ENCODE results near the gene SLC25A39. TPM values are rescaled to one million over a fixed set of nuclear protein-coding genes. Genes with fewer than 3 reads are reported as not detected.

SLC25A39 gene
- total RNA-seq, 1 donor from 2014 or later = 80.6 TPM

DNA sequence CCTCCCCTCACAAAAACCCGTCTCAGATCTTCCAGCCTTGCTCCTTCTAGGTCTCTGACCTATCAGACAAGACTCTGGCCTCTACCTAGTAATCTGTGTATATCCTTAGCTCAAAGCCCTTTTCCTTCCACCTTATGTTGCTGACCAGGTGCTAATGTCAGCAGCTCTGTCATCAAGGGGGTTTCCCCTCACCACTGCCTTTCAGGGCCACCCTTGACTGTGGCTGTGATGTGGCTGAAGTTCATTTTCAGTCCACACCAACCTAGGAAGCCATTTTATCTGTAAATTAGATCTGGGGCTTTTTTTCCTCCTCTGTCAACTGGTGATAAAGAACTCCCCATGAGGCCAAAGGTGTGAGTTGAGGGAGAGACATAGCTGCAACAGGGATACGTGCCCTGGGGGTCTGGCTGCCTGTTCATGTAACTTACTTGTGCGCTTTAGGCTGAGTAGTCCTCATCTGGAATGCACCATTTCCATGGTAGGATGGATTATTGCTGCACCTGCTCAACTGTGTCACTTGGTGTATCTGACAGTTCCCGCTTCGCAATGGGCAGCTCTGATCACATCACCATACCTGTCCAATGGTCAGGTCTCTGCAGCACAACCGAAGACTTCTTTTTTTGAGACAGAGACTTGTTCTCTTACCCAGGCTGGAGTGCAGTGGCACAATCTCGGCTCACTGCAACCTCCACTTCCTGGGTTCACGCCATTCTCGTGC, 31.0 kb downstream of the SLC25A39 start:
- Histone ChIP-seq H3K9me3 (ENCODE audit: insufficient read depth, low read depth, low read length) (no peaks in the 10 kb centered on the region), H3K4me2 (ENCODE audit: low read length) (no peak overlapping the region), H2AFZ (ENCODE audit: low read depth, low read length) (no peak overlapping the region), H3K4me1 (ENCODE audit: insufficient read depth, low read length) (no peaks in the 10 kb centered on the region), H3K4me3 (ENCODE audit: insufficient read depth, low read depth, low read length) (no peak overlapping the region), H3K36me3 (ENCODE audit: insufficient read depth, low read length) (no peaks in the 10 kb centered on the region), H3K27me3 (ENCODE audit: insufficient read depth, low read length) (peaks cover 14% of the 10 kb centered on the region), H3K9ac (ENCODE audit: low read length) (no peak overlapping the region), H3K79me2 (ENCODE audit: insufficient read depth, low read length) (no peaks in the 10 kb centered on the region), H4K20me1 (ENCODE audit: insufficient read depth, low read length) (no peaks in the 10 kb centered on the region), H3K27ac (ENCODE audit: low read depth, low read length) (no peak overlapping the region)
- Mint-ChIP-seq H3K9me3 (ENCODE audit: unreplicated experiment) (peaks cover 3% of the 10 kb centered on the region), H3K4me3 (ENCODE audit: unreplicated experiment) (no peak overlapping the region), H3K4me1 (ENCODE audit: low read depth, unreplicated experiment) (no peaks in the 10 kb centered on the region), H3K27me3 (ENCODE audit: low read depth, unreplicated experiment) (peaks cover 48% of the 10 kb centered on the region), H3K27ac (ENCODE audit: unreplicated experiment) (no peak overlapping the region), H3K36me3 (ENCODE audit: low read depth, unreplicated experiment) (peaks cover 4% of the 10 kb centered on the region)
- DNase-seq (ENCODE audit: low read depth) = no peak
- no peak for TF ChIP-seq EZH2 (IDR thresholded peaks at IDR 0.05; ENCODE audit: insufficient read depth, low read length)
- TF ChIP-seq, protein P1, sequence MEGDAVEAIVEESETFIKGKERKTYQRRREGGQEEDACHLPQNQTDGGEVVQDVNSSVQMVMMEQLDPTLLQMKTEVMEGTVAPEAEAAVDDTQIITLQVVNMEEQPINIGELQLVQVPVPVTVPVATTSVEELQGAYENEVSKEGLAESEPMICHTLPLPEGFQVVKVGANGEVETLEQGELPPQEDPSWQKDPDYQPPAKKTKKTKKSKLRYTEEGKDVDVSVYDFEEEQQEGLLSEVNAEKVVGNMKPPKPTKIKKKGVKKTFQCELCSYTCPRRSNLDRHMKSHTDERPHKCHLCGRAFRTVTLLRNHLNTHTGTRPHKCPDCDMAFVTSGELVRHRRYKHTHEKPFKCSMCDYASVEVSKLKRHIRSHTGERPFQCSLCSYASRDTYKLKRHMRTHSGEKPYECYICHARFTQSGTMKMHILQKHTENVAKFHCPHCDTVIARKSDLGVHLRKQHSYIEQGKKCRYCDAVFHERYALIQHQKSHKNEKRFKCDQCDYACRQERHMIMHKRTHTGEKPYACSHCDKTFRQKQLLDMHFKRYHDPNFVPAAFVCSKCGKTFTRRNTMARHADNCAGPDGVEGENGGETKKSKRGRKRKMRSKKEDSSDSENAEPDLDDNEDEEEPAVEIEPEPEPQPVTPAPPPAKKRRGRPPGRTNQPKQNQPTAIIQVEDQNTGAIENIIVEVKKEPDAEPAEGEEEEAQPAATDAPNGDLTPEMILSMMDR (IDR thresholded peaks at IDR 0.05; ENCODE audit: insufficient read depth, low read depth, low read length) = no peak
- FAIRE-seq = no peak

DNA sequence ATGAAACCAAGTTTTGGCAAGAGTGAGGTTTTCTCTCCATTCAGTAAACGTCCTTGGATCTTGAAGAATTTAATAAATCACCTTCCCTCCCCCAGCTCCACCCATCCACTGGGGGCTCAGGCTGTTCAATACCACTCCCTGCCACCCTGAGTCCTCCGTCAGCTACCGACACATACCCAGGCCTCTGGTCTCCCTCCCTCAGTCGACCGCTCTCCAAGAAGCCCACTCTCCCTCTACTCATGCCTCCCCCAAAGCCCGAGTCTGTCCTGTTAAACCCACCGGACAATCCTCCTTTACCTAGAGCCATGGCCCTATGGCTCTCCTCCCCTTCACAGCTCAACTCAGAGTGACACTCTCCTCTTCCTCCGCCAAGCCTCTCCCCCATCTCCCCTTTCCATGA, 37.0 kb downstream of the SLC25A39 start:
- Mint-ChIP-seq H3K4me3 (ENCODE audit: unreplicated experiment) (no peak overlapping the region), H3K36me3 (ENCODE audit: low read depth, unreplicated experiment) (peaks cover 5% of the 10 kb centered on the region), H3K27ac (ENCODE audit: unreplicated experiment) (no peak overlapping the region), H3K4me1 (ENCODE audit: low read depth, unreplicated experiment) (no peaks in the 10 kb centered on the region), H3K9me3 (ENCODE audit: unreplicated experiment) (no peaks in the 10 kb centered on the region), H3K27me3 (ENCODE audit: low read depth, unreplicated experiment) (peaks cover 43% of the 10 kb centered on the region)
- TF ChIP-seq, protein P1 (IDR thresholded peaks at IDR 0.05; ENCODE audit: insufficient read depth, low read depth, low read length) = no peak
- TF ChIP-seq EZH2 (IDR thresholded peaks at IDR 0.05; ENCODE audit: insufficient read depth, low read length) = no peak
- FAIRE-seq (no peak), DNase-seq (ENCODE audit: low read depth) (no peak)
- H3K27me3 ChIP-seq (ENCODE audit: insufficient read depth, low read length) = peaks cover 6% of the 10 kb centered on the region
- H3K27ac ChIP-seq (ENCODE audit: low read depth, low read length) = no peak overlapping the region
- H4K20me1 ChIP-seq (ENCODE audit: insufficient read depth, low read length) = no peaks in the 10 kb centered on the region
- H3K9ac ChIP-seq (ENCODE audit: low read length) = no peak overlapping the region
- H3K79me2 ChIP-seq (ENCODE audit: insufficient read depth, low read length) = no peaks in the 10 kb centered on the region
- no peak overlapping the region for H3K4me2 ChIP-seq (ENCODE audit: low read length)
- H3K36me3 ChIP-seq (ENCODE audit: insufficient read depth, low read length) = no peaks in the 10 kb centered on the region
- H3K9me3 ChIP-seq (ENCODE audit: insufficient read depth, low read depth, low read length) = no peaks in the 10 kb centered on the region
- no peak overlapping the region for H2AFZ ChIP-seq (ENCODE audit: low read depth, low read length)
- no peak overlapping the region for H3K4me3 ChIP-seq (ENCODE audit: insufficient read depth, low read depth, low read length)
- H3K4me1 ChIP-seq (ENCODE audit: insufficient read depth, low read length) = no peaks in the 10 kb centered on the region

DNA sequence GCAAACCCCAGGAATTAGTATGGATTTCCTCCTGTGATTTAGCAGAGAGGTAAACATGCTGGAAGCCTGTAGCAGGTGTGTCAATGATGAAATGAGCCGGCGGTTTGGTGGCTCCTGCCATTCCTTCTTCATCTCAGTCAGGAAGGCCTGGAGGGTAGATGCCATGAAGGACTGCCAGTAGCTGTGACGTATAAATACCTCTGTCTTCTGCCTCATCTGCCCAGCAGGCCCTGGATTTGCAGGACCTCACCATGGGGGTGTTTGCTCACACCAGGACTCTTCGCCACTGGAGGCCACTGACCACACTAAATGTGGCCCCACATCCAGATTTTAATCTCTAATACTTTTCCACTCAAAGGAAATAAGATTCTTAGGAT, 40.6 kb downstream of the SLC25A39 start:
- H3K4me3 Mint-ChIP-seq (ENCODE audit: unreplicated experiment) = no peak overlapping the region

More for the DNA sequence above, 40.6 kb downstream of the SLC25A39 start:
- peaks cover 10% of the 10 kb centered on the region for H3K4me1 Mint-ChIP-seq (ENCODE audit: low read depth, unreplicated experiment)
- TF ChIP-seq, protein P1 (IDR thresholded peaks at IDR 0.05; ENCODE audit: insufficient read depth, low read depth, low read length) = no peak
- no peak for TF ChIP-seq EZH2 (IDR thresholded peaks at IDR 0.05; ENCODE audit: insufficient read depth, low read length)
- peaks cover 5% of the 10 kb centered on the region for H3K36me3 Mint-ChIP-seq (ENCODE audit: low read depth, unreplicated experiment)
- FAIRE-seq (no peak), DNase-seq (ENCODE audit: low read depth) (no peak)
- H2AFZ ChIP-seq (ENCODE audit: low read depth, low read length) = no peak overlapping the region
- H3K27me3 ChIP-seq (ENCODE audit: insufficient read depth, low read length) = peaks cover 3% of the 10 kb centered on the region
- H3K27ac Mint-ChIP-seq (ENCODE audit: unreplicated experiment) = no peak overlapping the region
- no peak overlapping the region for H3K27ac ChIP-seq (ENCODE audit: low read depth, low read length)
- peaks cover 33% of the 10 kb centered on the region for H3K27me3 Mint-ChIP-seq (ENCODE audit: low read depth, unreplicated experiment)
- H3K36me3 ChIP-seq (ENCODE audit: insufficient read depth, low read length) = no peaks in the 10 kb centered on the region
- H3K4me2 ChIP-seq (ENCODE audit: low read length) = no peak overlapping the region
- no peaks in the 10 kb centered on the region for H3K9me3 Mint-ChIP-seq (ENCODE audit: unreplicated experiment)
- H3K79me2 ChIP-seq (ENCODE audit: insufficient read depth, low read length) = no peaks in the 10 kb centered on the region
- no peak overlapping the region for H3K9ac ChIP-seq (ENCODE audit: low read length)
- H3K4me1 ChIP-seq (ENCODE audit: insufficient read depth, low read length) = peaks cover 16% of the 10 kb centered on the region
- H3K9me3 ChIP-seq (ENCODE audit: insufficient read depth, low read depth, low read length) = no peaks in the 10 kb centered on the region
- no peak overlapping the region for H3K4me3 ChIP-seq (ENCODE audit: insufficient read depth, low read depth, low read length)
- H4K20me1 ChIP-seq (ENCODE audit: insufficient read depth, low read length) = no peaks in the 10 kb centered on the region
